Ishikawa (cell line): Measurements from ENCODE around the gene GRIN2A.

Source experiments
- CEBPB ChIP-seq: IDR thresholded peaks from 2 replicates; pipeline ENCODE4 v1.6.1; 2012
- CREB1 ChIP-seq: IDR thresholded peaks from 2 replicates; pipeline ENCODE4 v1.6.1; 2012; ENCODE audit warnings: low read depth
- EGR1 ChIP-seq: IDR thresholded peaks from 2 replicates; pipeline ENCODE4 v1.6.1; 2012
- EP300 ChIP-seq: IDR thresholded peaks from 2 replicates; pipeline ENCODE4 v1.6.1; 2012; ENCODE audit warnings: borderline replicate concordance
- FOXM1 ChIP-seq: IDR thresholded peaks from 2 replicates; pipeline ENCODE4 v1.6.1; 2012; ENCODE audit warnings: low read depth, borderline replicate concordance
- NFIC ChIP-seq: IDR thresholded peaks from 2 replicates; pipeline ENCODE4 v1.6.1; 2012
- RAD21 ChIP-seq: IDR thresholded peaks from 2 replicates; pipeline ENCODE4 v1.6.1; 2012; ENCODE audit warnings: low read depth
- REST ChIP-seq: IDR thresholded peaks from 2 replicates; pipeline ENCODE4 v1.6.1; 2012; ENCODE audit warnings: low read depth, mild to moderate bottlenecking
- TAF1 ChIP-seq: IDR thresholded peaks from 2 replicates; pipeline ENCODE4 v1.6.1; 2012; ENCODE audit warnings: low read depth, mild to moderate bottlenecking
- TCF12 ChIP-seq: IDR thresholded peaks from 2 replicates; pipeline ENCODE4 v1.6.1; 2012; ENCODE audit warnings: low read depth
- TEAD4 ChIP-seq: IDR thresholded peaks from 2 replicates; pipeline ENCODE4 v1.6.1; 2012
- USF1 ChIP-seq: IDR thresholded peaks from 2 replicates; pipeline ENCODE4 v1.6.1; 2012
- YY1 ChIP-seq: IDR thresholded peaks from 2 replicates; pipeline ENCODE4 v1.6.1; 2012; ENCODE audit warnings: low read depth
- ZBTB7A ChIP-seq: IDR thresholded peaks from 2 replicates; pipeline ENCODE4 v1.6.1; 2012; ENCODE audit warnings: low read depth
- TF ChIP-seq, protein P1 (sequence below): IDR thresholded peaks from 2 replicates; pipeline ENCODE4 v1.6.1; 2012

GRIN2A gene

DNA sequence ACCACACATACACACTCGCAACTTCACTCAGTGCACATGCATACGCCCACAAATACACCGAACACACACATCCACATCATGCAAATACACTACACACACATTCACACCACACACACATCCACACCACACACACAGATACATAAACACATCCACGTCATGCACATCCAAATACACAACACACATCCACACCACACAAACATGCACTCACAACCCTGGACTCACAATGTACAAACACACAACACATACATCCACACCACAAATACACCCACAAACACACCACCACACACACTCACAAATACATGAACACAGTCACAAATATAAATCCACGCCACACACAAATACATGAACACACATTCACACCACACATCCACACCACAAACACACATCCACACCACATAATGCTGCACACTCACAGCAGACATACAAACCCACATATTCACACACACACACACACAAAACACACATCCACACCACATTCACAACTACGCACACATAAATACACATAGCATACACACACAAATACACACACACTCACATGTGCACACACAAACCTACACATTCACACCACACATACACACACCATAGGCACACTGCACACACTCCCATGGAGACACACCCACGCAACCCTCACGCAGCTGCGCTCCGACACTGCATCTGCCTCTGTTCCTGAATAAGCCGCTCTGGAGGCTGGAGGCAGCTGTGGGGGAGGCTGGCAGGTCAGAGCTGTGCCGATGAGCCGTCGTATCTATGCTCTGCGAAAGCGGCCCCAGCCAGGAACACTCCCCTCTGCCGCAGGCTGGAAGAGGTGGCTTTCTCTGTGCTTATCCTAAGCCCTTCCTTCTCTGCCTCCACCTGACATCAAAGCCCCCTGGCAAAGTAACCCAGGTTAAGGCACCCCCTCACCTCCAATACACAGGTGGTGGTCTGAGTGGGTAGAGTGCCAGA is 141.8 kb downstream of the GRIN2A start:
- TF ChIP-seq ZBTB7A (no peak), RAD21 (no peak), TAF1 (no peak), REST (no peak), CREB1 (no peak), YY1 (no peak), FOXM1 (no peak), USF1 (no peak), EP300 (no peak), NFIC (no peak), CEBPB (no peak), EGR1 (no peak), TEAD4 (no peak), TCF12 (no peak)
- TF ChIP-seq, protein P1, sequence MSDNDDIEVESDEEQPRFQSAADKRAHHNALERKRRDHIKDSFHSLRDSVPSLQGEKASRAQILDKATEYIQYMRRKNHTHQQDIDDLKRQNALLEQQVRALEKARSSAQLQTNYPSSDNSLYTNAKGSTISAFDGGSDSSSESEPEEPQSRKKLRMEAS = no peak

DNA sequence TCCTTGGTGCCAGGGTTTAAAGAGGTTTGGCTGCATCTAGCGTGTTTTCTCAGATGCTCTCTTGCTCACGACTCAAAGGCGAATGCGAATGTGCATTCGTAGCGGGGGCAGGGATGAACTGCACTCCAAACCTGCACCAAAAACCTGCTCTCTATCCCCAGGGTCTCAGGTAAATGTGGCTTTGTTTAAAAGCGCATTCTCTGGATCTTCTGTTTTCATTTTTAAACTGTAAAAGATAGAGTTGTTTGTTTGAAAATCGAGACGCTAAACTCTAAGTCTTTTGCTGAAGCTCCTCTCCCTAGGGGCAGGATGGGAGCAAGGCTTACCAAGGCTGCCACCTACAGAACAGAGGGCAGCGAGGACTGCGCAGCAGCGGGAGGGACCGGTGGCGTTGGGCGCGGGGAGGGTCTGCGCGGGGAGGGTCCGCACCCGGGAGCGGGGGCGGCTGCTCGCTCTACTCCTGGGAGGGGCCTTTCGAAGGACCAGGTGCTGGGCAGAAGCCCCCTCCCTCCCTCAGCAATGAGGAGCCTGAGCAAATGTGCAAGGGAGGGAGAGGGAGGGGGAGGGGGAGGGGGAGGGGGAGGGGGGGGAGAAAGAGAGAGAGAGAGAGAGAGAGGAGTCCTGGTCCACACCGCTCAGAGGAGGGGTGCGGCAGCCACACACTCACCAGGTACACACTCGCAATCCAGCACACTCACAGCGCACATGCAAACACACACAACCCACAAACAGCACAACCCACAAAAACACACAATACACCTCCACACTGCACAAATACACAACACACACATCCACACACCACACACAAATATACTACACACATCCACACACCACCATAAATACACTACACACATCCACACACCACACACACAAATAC is 142.8 kb downstream of the GRIN2A start:
- no peak for TF ChIP-seq CEBPB
- no peak for TF ChIP-seq TCF12
- TF ChIP-seq EP300 = no peak
- TF ChIP-seq NFIC = no peak
- TF ChIP-seq RAD21 = no peak
- no peak for TF ChIP-seq TEAD4

GRCh38 chr16:10037751-10038150 is 144.5 kb downstream of the GRIN2A start:
- no peak for TF ChIP-seq TAF1
- no peak for TF ChIP-seq CREB1
- TF ChIP-seq RAD21 = no peak
- no peak for TF ChIP-seq FOXM1
- no peak for TF ChIP-seq CEBPB
- TF ChIP-seq EGR1 = no peak
- no peak for TF ChIP-seq REST
- no peak for TF ChIP-seq NFIC
- TF ChIP-seq ZBTB7A = no peak
- no peak for TF ChIP-seq TEAD4
- TF ChIP-seq, protein P1 = no peak
- no peak for TF ChIP-seq TCF12
- TF ChIP-seq USF1 = no peak
- TF ChIP-seq EP300 = no peak
- no peak for TF ChIP-seq YY1

DNA sequence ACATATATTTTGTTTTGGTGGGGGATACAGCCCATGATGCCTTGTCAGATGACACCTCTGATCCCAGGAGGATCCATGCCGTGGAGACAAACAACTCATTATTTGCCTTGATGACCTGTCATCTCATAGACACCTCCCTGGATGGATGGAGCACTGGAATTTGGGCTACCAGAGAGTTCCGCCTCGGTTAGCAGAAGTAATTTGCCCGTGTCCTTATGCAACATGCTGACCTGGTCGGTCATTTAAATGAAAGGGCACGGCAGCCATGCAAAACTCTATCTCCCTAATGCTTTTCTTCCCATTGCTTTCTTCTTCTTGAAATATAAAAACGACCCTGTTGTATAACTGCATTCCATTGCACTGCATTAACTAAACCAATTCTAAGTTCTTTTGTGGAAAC is 145.3 kb downstream of the GRIN2A start:
- TF ChIP-seq USF1 = no peak
- no peak for TF ChIP-seq YY1
- TF ChIP-seq ZBTB7A = no peak
- TF ChIP-seq TAF1 = no peak
- no peak for TF ChIP-seq REST
- TF ChIP-seq FOXM1 = no peak
- TF ChIP-seq CREB1 = no peak
- no peak for TF ChIP-seq NFIC
- TF ChIP-seq CEBPB = no peak
- no peak for TF ChIP-seq EGR1
- no peak for TF ChIP-seq TEAD4
- no peak for TF ChIP-seq EP300
- no peak for TF ChIP-seq RAD21
- TF ChIP-seq, protein P1 = no peak
- no peak for TF ChIP-seq TCF12
